Effector CD4-positive, alpha-beta T cell (primary cell): Measurements from ENCODE around the gene MORC2.
A peak's percentile ranks its signal among the peaks of the same experiment; 100 is the strongest.

Experiments used
- DNase-seq: peaks from one replicate; pipeline ENCODE4 v3.0.0-alpha.2; 2020

The MORC2 gene

DNA sequence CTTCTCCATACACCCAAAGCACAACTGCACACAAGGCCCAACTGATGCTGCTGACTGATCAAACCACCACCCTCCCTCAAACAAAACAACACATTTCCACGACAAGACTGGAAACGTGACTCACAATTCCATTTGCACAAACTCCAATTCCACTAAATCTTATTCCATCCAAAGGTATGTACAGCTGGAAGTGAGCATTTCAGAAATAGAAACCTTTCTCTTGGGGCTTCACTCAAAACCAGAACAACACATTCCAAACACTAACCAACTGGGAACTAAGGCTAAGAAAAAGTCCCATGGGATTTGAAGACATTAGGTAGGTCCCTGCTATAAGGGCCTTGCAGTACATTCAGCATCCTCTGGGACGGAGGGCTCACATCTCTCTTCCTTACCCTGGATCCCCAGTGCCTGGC lies 19.6 kb downstream of the MORC2 start:
- no peak for DNase-seq

DNA sequence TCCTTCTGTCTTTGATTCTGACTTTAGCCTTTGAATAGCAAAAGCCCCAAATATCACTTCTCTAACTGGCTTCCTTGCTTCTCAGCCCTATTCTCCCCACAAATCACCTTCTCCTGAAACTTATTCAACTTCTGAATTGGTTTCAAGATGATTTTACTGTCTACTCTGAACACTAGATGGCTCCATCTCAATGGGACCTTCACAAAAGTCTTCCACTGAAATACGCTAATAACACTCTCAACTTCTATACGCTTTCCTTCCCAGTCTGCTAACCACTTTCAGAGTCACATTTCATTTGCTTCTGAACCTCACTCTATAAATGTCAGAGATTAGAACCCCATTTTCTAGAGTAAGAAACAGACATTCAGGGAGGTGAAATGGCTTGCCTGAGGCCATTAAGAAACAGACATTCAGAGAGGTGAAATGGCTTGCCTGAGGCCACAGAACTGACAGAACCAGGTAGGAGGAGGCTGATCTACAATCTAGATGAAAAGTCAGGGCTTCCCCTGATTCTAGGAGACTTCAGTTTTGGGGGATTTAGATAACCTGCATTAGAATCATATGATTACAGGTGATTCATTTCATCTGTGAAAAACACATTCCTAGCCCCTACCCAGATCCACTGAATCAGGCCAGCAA lies 20.6 kb downstream of the MORC2 start:
- DNase-seq: no peak

DNA sequence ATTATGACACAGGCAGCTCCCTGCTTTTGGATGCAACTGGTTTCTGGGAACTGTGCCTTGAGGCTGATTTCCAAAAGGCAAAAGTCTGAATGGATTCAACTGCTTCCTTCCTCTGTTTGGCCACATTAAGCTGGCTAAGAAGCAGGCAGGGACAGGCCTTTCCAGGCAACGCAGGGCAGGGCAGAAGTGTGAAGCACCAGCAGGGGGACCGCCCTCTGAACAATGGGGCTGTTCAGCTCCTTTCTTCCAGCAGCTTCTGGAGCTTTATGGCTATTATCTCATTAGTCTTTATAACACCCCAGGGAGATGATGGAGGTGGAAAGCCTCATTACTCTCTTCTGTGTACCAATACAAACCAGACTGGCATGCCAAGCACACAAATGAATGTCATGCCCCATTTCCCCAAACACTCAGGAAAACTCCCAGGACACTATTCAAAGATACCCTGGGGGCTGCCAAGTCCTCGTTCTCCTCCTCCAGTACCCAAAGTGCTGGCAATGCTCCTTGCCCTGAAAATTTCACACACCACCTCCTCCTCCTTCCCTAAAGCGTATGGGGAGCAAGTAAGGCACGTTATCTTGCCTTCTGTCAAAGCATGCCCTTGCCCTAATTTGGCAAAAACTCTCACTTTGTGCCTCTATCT lies 21.3 kb downstream of the MORC2 start:
- DNase-seq: no peak

DNA sequence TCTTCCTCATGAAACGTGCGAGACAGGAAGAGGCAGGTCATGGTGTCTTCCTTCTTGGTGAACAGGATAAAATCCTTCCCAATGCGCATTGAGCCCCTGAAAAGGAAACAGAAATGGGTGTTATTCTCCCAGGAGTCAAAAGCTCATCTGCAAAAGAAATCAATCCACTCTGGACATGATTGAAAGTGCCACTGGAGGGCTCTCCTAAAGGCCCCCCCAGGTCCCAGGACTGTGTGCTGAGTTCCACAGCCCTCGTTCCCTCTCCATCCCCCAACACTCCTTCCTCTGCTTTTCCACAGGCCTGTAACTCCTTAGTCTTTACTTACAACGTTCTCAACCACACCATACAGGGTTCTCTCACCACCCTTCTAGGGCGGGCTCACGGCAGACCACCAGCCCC lies 22.2 kb downstream of the MORC2 start:
- no peak for DNase-seq

DNA sequence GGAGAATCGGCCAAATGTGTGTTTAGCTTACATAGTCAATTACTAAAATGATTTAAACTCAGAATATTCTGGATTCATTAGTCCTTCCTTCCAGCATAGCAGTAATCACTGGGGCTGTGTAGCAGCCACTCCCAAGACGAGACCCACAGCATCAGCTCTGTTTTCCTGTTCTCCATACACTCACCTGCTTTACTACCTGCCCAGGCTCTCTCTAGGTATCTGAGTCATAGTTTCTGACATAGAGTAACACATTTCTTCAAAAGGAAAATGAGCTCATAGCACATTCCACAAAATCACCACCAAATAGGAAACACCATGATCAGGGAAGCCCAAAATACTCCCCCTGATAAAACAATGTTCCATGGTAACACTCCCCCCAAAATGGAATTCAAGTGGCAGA lies 22.9 kb downstream of the MORC2 start:
- no peak for DNase-seq

DNA sequence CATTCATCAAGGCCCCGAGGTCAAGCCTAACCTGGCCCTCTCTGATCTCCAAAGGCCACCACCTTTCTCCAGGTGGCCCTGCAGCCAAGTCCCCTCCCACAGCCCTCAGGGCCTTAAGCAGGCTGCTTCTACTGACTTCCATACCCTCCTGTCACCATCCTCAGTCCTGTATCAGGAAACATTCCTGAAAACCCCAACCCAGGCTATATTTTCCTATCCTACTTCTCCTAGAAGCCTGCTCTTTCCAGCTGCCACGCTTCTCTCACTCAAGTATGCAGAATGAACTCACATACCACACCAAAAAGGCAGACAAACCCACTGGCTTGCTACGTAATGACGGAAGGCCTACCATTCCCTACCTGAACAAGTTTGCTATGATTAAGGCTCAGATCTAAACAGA lies 23.6 kb downstream of the MORC2 start:
- DNase-seq: no peak

DNA sequence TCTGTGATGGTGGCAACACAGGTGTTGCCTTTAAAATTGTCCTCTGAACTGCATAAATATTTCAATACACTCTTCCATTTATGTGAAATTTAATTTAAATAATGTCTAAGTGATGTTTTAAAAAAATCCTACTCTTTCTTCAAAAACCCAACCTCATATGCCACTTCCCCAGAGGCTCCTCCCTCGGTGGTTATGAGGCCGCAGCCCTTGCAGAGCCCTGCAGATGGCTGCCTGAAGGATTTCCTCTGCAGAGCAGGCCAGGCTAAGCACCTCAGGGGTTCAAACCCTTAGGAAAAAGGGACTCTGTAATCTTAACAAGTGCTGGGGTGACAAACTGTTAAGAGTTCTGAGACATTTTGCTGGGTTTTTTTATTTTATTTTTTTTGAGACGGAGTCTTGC lies 25.2 kb downstream of the MORC2 start:
- DNase-seq: peak; percentile 51

DNA sequence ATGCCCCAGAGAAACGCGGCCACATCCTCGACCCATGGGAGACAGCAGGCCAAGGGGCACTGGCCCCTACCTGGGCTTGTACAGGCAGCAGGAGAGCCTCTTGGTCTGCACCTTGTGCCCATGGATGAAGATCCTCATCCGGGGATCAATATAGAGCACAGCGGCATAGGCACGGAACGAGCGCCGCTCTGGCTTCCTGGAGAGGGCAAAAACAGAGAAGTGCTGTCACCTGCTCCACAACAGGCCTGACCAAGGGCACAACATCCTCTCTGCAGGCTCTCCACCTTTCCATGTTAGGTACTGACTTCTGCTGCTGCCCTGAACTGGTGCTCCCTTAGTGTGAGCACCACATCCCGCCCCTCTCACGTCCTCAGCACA lies 27.2 kb downstream of the MORC2 start:
- DNase-seq: no peak

DNA sequence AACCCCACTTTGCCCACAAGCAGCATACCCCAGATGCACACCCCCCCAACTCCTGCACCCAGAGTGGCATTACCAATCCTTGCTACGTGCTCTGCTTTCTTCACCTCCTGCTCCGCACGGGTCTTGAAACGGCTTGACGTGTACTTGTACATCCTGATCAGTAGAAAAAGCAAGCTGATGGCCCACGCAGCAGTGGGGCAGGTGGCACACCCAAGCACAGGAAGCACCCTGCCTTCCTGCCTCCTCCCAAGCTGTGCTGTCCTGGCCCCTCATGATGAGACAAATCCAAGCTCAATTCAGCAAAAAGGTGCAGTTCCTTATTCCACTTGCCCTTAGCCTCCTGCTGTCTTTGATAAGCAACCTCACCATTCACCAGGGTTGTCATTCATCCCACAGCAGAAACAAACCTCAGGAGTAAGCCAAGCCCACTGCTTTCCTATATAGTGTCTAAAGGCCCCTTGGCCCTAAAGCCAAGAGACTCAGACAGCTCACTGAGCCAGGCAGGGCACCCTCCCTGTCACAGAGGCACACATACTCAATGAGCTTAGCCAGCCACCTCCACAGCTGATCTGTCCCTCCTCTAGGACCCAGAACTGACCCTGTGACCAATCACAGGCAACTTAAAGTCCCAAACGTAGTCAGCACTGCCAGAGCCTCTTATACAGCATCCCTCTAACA lies 27.8 kb downstream of the MORC2 start:
- peak; percentile 20 for DNase-seq

DNA sequence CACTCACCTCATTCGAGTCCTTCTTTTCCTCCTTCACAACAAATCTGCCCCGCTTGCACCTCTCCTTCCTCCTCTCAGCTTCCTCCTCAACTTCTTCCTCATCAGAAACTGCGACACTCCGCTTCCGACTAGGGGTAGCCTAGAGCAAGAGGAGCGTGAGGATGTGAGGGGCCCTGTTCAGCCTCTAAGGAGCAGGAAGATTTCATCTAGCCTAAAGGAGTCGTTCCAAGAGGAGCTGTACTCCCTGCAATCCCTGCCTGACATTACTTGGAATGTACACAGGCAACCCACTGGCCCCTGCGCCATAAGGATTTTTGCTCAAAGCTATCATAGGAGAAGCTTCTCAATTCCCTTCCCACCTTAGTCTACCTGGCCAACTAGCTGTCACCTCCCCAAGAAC lies 34.5 kb downstream of the MORC2 start:
- DNase-seq: no peak

DNA sequence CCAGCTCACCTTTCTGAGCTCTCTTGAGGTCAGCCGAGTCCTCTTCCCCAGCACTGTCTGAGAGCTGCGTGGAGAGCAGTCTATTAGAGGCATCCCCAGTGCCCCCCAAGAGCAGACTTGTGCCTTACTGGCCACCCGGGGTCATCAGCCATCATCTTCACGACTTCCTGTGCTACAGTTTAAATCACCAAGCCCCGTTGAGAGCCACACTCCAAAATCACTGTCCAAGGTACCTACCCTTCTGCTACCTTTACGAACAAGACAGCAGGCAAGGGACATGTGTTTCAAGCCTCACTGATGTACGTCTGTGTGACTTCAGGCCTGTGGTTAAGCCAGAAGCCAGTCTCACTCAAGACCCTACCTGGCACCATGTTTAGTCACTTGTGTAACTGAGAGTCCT lies 35.1 kb downstream of the MORC2 start:
- no peak for DNase-seq

DNA sequence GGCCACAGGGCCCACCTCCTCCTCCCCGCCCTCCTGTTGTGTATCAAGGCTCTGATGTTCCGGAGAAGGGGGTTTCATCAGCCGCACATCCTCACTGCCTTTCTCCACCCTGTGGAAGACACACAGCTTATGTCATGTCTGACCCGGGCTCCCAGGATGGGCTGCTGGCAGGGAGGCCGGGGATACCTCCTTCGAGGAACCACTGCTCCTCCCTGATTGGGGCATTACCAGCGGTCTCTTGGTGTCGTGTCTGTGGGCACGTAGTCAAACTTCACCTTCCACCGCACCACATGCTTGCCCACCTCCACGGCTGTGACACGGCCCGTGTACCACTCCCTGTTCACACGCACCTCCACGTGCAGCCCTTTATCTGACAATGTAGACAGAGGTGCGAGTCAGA lies 35.9 kb downstream of the MORC2 start:
- no peak for DNase-seq

DNA sequence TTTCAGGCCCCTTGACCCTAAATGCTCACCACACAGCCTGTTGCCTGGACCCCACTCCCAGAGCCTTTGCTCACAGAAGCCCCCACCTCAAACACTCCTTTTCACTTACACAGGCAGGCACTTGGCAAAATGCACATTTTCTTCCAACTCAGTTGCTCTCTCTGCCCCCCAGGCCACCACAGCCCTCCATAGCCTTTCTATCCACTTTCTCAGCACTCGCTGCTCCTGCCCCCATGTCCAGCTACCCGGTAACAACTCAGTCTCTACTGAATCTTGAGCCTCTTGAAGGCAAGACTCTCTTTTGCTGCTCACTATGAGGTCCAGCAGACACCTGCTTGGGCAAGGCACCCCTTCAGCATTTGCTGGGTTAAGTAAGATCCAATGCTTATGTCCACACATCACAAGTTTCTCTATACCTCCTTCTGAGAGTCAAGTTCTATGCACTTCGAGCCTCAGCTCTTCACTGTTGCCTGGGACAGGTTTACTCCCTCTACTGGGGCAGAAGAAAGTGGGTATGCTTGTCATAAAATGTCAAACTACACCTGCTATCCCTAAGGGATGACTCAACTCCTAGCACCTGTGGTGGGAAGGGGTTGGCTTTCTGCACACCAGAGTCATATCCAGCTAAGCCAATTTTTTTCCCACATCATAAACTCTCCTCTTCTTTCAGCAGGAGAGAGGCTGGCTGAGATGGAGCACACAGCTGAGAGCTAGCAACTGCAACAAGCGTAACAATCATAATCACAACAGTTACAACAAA lies 36.9 kb downstream of the MORC2 start:
- no peak for DNase-seq

DNA sequence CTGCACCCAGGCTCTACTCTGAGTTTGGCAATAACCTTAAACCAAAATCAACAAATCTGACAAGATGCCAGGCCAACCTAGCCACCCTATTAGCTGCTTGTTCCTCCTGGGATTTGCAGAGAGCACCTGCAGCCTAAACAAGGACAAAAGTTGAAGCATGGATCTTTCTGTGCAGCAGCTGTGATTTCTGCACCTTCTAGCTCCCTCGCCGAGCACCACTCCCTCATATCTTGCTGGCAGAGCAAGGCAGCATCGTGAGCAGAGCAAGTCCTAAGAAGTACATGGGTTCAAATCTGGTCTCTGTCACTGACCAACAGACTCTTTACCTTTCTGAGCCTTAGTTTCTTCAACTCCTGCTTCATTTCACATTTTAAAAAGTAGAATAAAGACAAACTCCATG lies 38.3 kb downstream of the MORC2 start:
- no peak for DNase-seq

DNA sequence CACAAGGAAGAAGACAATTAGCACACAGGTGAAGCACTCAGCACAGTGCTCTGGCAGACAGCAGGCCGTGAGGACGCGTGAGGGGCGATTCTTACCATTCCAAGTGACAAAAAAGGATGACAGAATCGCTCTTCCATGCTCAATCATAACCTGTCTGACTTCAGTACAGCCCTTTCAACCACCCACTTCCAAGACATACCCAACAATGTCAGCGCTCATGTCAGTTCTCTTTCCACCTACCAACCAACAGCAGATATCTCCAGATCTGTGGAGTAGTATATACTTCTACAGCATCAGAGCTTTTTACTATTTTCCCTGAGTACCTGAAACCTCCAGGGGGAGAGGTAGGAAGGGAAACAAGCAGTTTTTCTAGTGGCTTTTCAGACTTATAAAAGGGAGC lies 40.2 kb downstream of the MORC2 start:
- DNase-seq: no peak

DNA sequence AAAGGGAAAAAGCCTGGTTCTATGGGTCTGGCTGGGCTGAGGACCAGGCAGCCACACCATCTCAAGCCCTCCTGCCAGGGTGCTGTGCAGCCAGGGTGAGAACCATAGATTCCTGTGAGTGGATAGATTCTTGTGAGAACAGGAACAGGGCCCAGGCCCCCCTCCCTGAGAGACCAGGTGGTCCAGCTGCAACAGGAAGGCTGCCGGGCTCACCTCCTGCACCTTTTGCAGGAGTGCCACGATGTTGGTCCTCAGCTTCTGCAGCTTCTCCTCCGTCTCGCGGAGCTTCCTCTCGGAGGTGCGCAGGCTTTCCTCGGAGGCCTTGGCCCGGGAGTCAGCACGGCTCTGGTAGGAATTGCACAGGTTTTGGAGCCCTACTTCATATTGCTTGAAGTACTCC lies 40.8 kb downstream of the MORC2 start:
- DNase-seq: no peak

DNA sequence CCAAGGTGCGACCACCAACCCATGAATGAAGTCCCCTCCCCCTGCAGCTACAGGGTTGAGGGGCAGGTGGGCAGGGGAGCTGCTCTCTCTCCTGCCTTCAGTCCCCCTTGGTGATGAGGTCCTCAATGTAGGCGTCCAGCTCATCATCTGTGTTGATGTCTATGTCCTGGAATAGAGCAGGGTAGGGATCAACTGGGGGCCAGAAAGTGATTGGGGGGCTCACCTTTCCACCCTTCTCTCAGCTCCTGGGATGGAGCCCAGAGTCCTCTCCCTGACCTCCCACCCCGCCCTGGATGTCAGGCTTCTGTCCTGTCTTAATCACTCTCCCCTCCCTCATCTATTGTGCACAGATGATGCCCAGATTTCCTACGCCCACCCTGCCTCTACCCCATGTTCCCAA lies 41.9 kb downstream of the MORC2 start:
- no peak for DNase-seq

DNA sequence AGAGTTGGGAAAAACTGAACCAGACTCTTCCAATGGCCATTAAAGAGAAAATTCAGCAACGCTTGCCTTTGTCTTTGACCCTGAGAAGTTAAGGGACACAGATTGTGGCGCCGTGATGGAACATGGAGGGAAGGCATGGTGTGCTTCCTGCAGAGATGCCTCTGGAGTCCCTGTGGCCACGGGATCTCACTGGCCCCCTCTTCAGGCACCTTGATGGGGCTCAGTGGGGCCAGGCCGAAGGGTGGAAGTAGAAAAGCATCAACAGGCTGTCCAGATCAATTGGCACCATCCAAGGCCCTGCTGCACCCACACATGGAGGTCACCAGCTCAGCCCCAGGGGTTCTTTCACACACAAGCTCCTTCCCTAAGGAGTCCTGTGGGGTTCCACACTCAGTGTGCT lies 42.9 kb downstream of the MORC2 start:
- DNase-seq: no peak

DNA sequence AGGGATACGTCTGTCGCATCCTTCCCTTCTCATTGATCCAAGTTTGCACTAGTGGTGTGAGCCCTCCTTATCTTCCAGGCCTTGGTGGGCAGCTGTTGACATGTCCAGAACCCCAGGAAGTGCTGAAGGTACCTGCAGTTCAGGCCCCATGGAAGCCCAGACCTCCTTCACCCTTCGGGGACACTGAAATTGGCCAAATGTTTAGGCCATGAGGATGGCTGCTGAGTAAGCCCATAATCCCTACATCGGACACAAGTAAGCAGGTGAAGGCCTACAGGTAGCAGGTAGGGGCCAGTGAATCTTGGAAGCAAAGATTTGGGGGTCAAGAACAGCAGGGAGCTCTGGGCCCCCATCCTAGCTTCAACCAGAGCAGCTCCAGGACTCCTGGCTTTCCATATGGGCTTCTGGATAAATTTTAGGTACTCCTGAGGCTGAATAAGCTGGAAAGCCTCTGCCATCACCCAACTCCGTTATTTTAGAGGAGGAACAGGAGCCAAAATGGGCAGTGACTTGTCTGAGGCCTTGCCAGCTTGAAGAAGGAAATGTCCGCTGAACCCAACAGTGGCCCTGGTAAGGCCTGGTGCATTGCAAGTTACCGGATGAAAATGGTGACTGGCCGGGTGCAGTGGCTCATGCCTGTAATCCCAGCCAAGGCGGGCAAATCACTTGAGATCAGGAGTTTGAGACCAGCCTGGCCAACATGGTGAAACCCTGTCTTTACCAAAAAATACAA lies 45.2 kb downstream of the MORC2 start:
- no peak for DNase-seq

DNA sequence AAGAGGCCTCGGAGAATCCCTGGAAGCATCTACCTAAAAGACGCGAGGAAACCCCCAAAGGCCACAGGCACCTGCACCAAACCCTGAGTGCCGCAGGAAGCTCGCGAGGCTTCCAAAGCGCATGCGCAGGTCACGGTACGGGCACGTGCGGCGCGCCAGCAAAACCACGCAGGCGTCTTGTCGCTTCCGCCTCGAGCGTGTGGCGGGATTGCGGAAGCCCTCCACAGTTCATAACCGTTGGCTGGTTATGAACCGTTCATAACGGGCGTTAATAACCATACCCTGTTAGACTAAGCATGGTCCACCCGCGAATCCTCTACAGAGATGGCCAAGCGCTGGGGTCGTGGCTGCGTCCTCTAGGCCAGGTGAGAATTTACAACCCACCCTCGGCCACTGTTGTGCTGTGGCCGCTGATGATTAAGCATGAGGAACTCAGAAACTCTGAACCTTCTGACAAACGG lies 46.4 kb downstream of the MORC2 start:
- DNase-seq: peak; percentile 61

DNA sequence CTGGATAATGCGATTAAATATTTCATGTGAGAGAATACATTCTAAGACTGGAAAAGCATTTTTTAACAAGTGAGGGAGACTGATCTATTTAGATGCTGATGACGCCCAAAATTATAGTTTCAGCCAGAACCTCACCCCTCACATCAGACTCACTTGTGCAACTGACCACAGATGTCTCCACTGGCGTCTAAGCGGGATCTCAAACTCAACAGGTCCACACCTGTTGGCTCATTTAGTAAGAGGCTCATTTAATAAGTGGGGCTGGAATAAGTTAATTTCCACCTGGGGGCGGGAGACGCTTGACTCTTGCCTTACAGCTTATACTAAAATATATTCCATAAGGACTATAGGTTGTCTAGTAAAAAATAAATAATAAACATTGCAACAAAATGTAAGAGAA lies 47.5 kb downstream of the MORC2 start:
- DNase-seq: no peak

DNA sequence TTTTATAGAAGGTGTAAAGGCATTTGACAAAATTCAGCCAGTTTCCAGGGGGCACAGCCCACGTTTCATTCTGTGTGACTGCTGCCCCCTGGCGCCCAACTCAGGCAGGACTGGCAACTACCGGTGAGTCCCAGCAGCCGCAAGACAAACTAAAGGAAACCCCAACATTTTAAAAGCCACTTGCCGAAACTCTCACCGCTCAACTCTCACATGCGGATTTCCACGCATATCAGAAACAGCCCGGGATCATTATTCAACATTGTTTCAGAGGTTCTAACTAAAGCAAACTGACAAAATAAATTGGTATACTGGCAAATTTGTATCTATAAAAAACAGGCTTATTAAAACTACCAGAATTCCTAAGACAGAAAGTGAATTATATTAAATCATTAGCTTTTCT lies 48.2 kb downstream of the MORC2 start:
- DNase-seq: peak; percentile 80

DNA sequence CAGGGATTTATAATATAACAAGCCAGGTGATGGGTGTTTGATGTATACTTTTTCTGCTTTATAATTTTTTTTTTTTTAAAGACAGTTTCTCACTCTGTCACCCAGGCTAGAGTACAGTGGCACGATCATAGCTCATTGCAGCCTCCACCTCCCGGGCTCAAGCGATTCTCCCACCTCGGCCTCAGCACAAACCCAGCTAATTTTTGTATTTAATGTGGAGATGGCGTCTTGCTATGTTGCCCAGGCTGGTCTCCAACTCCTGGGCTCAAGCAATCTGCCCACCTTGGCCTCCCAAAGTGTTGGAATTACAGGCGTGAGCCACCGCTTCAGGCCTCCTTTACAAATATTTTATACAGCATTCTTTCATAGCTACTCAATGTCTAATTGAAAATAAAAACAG lies 48.6 kb downstream of the MORC2 start:
- no peak for DNase-seq
